T-helper 1 cell treated with Interleukin-12 subunit alpha and Interleukin-12 subunit beta and Interleukin-4 antibody, amounts not matched to agents 30 μg/mL and 1 μg/mL, for 36 hours (primary cell): ENCODE results near the gene VPS54.

ENCODE experiments used
- H3K27ac Mint-ChIP-seq: one replicate; pipeline ENCODE4 v1.8.0; 2021; ENCODE audit warnings: mild to moderate bottlenecking, mixed read lengths
- H3K27me3 Mint-ChIP-seq: one replicate; pipeline ENCODE4 v1.8.0; 2021; ENCODE audit warnings: low read depth, mixed read lengths
- H3K36me3 Mint-ChIP-seq: one replicate; pipeline ENCODE4 v1.8.0; 2021; ENCODE audit warnings: low read depth, mixed read lengths
- H3K4me1 Mint-ChIP-seq: one replicate; pipeline ENCODE4 v1.8.0; 2021; ENCODE audit warnings: low read depth, mixed read lengths
- H3K4me3 Mint-ChIP-seq: one replicate; pipeline ENCODE4 v1.8.0; 2021; ENCODE audit warnings: mild to moderate bottlenecking, moderate library complexity, mixed read lengths
- H3K9me3 Mint-ChIP-seq: one replicate; pipeline ENCODE4 v1.8.0; 2021; ENCODE audit warnings: mixed read lengths

VPS54 gene

GRCh38 chr2:64019083-64019974 is at the start of gene VPS54:
Gene VPS54 (minus strand): TSS chr2:64019428. CDS start chr2:63983999, 35,429 bp downstream.
- H3K27ac Mint-ChIP-seq, result peak within 1 kb of the TSS; percentile 99
- peaks cover 41% of the 10 kb centered on the region for H3K4me1 Mint-ChIP-seq
- peaks cover 12% of the 10 kb centered on the region for H3K36me3 Mint-ChIP-seq
- peak within 1 kb of the TSS; percentile 100 for H3K4me3 Mint-ChIP-seq
- H3K9me3 Mint-ChIP-seq, result no peaks in the 10 kb centered on the region
- no peaks in the 10 kb centered on the region for H3K27me3 Mint-ChIP-seq

GRCh38 chr2:64067326-64067725 is 48.1 kb upstream of the VPS54 start:
- Mint-ChIP-seq H3K27ac (no peak overlapping the region), H3K36me3 (peaks cover 2% of the 10 kb centered on the region), H3K4me3 (no peak overlapping the region), H3K4me1 (peaks cover 17% of the 10 kb centered on the region), H3K9me3 (no peaks in the 10 kb centered on the region), H3K27me3 (peaks cover 3% of the 10 kb centered on the region)

GRCh38 chr2:64065516-64065915 is 46.3 kb upstream of the VPS54 start:
- peaks cover 2% of the 10 kb centered on the region for H3K36me3 Mint-ChIP-seq
- no peaks in the 10 kb centered on the region for H3K9me3 Mint-ChIP-seq
- H3K4me1 Mint-ChIP-seq, result peaks cover 17% of the 10 kb centered on the region
- no peak overlapping the region for H3K27ac Mint-ChIP-seq
- H3K4me3 Mint-ChIP-seq, result no peak overlapping the region
- H3K27me3 Mint-ChIP-seq, result no peaks in the 10 kb centered on the region

- Mint-ChIP-seq H3K4me3 (no peak overlapping the region), H3K27me3 (no peaks in the 10 kb centered on the region), H3K27ac (peak overlapping the region; percentile 49), H3K4me1 (peaks cover 17% of the 10 kb centered on the region), H3K36me3 (peaks cover 2% of the 10 kb centered on the region), H3K9me3 (no peaks in the 10 kb centered on the region)
These were observed 44.7 kb upstream of the VPS54 start for GRCh38 chr2:64063924-64064331.

GRCh38 chr2:64063454-64063853 is 44.2 kb upstream of the VPS54 start:
- Mint-ChIP-seq H3K27ac (peak overlapping the region; percentile 49), H3K4me1 (peaks cover 17% of the 10 kb centered on the region), H3K4me3 (no peak overlapping the region), H3K36me3 (peaks cover 2% of the 10 kb centered on the region), H3K9me3 (no peaks in the 10 kb centered on the region), H3K27me3 (no peaks in the 10 kb centered on the region)

GRCh38 chr2:64062840-64063239 is 43.6 kb upstream of the VPS54 start:
- Mint-ChIP-seq H3K36me3 (peaks cover 2% of the 10 kb centered on the region), H3K4me1 (peaks cover 17% of the 10 kb centered on the region), H3K9me3 (no peaks in the 10 kb centered on the region), H3K27me3 (no peaks in the 10 kb centered on the region), H3K4me3 (no peak overlapping the region), H3K27ac (no peak overlapping the region)

GRCh38 chr2:64059270-64059669 is 40.0 kb upstream of the VPS54 start:
- Mint-ChIP-seq H3K27ac (no peak overlapping the region), H3K36me3 (no peaks in the 10 kb centered on the region), H3K27me3 (no peaks in the 10 kb centered on the region), H3K4me3 (no peak overlapping the region), H3K4me1 (peaks cover 12% of the 10 kb centered on the region), H3K9me3 (no peaks in the 10 kb centered on the region)

- Mint-ChIP-seq H3K27me3 (no peaks in the 10 kb centered on the region), H3K9me3 (no peaks in the 10 kb centered on the region), H3K36me3 (no peaks in the 10 kb centered on the region), H3K27ac (no peak overlapping the region), H3K4me1 (peaks cover 17% of the 10 kb centered on the region), H3K4me3 (no peak overlapping the region)
These were observed 36.8 kb upstream of the VPS54 start for GRCh38 chr2:64056021-64056420.

GRCh38 chr2:64054161-64054915 is 35.1 kb upstream of the VPS54 start:
- H3K27me3 Mint-ChIP-seq, result no peaks in the 10 kb centered on the region
- peaks cover 25% of the 10 kb centered on the region for H3K4me1 Mint-ChIP-seq
- no peak overlapping the region for H3K27ac Mint-ChIP-seq
- H3K9me3 Mint-ChIP-seq, result no peaks in the 10 kb centered on the region
- H3K36me3 Mint-ChIP-seq, result no peaks in the 10 kb centered on the region
- H3K4me3 Mint-ChIP-seq, result no peak overlapping the region

GRCh38 chr2:64052463-64053241 is 33.4 kb upstream of the VPS54 start:
- H3K36me3 Mint-ChIP-seq, result no peaks in the 10 kb centered on the region
- no peak overlapping the region for H3K27ac Mint-ChIP-seq
- no peak overlapping the region for H3K4me3 Mint-ChIP-seq
- H3K4me1 Mint-ChIP-seq, result peaks cover 25% of the 10 kb centered on the region
- H3K9me3 Mint-ChIP-seq, result no peaks in the 10 kb centered on the region
- no peaks in the 10 kb centered on the region for H3K27me3 Mint-ChIP-seq

- H3K27ac Mint-ChIP-seq, result peak overlapping the region; percentile 50
- no peaks in the 10 kb centered on the region for H3K27me3 Mint-ChIP-seq
- no peaks in the 10 kb centered on the region for H3K9me3 Mint-ChIP-seq
- H3K4me1 Mint-ChIP-seq, result peaks cover 22% of the 10 kb centered on the region
- H3K36me3 Mint-ChIP-seq, result no peaks in the 10 kb centered on the region
- no peak overlapping the region for H3K4me3 Mint-ChIP-seq
These were observed 30.5 kb upstream of the VPS54 start for GRCh38 chr2:64049633-64050220.

- Mint-ChIP-seq H3K27me3 (no peaks in the 10 kb centered on the region), H3K4me1 (peaks cover 11% of the 10 kb centered on the region), H3K4me3 (no peak overlapping the region), H3K36me3 (no peaks in the 10 kb centered on the region), H3K9me3 (no peaks in the 10 kb centered on the region), H3K27ac (no peak overlapping the region)
These were observed 26.7 kb upstream of the VPS54 start for GRCh38 chr2:64045938-64046337.

- H3K9me3 Mint-ChIP-seq, result peaks cover under 1% of the 10 kb centered on the region
- H3K27ac Mint-ChIP-seq, result peak overlapping the region; percentile 5
- no peaks in the 10 kb centered on the region for H3K36me3 Mint-ChIP-seq
- no peaks in the 10 kb centered on the region for H3K27me3 Mint-ChIP-seq
- H3K4me1 Mint-ChIP-seq, result peaks cover 30% of the 10 kb centered on the region
- H3K4me3 Mint-ChIP-seq, result no peak overlapping the region
These were observed 20.9 kb upstream of the VPS54 start for GRCh38 chr2:64040161-64040560.
